Measurements from ENCODE around the gene SNX18. TPM values are rescaled to one million over a fixed set of nuclear protein-coding genes. Genes with fewer than 3 reads are reported as not detected.

The SNX18 gene
- total RNA-seq, 1 donor from 2014 or later = 17.9 TPM

GRCh38 chr5:54514291-54514690 is 3.3 kb upstream of the SNX18 start:
- Mint-ChIP-seq H3K27ac (peak overlapping the region; percentile 79), H3K9me3 (peaks cover under 1% of the 10 kb centered on the region), H3K4me1 (peaks cover 34% of the 10 kb centered on the region), H3K27me3 (ENCODE audit: insufficient read depth, low read depth) (peaks cover 6% of the 10 kb centered on the region), H3K4me3 (no peak overlapping the region), H3K36me3 (peaks cover 2% of the 10 kb centered on the region)
- no peak overlapping the region for H3K4me3 ChIP-seq
- TF ChIP-seq EZH2phosphoT487 (IDR thresholded peaks at IDR 0.05) = no peak
- TF ChIP-seq CTCF (IDR thresholded peaks at IDR 0.05) = no peak
- TF ChIP-seq EZH2 (IDR thresholded peaks at IDR 0.05) = no peak
- no peaks in the 10 kb centered on the region for H3K9me3 ChIP-seq (ENCODE audit: low read depth)
- H4K20me1 ChIP-seq (ENCODE audit: low read depth) = peaks cover 8% of the 10 kb centered on the region
- H3K4me2 ChIP-seq = no peak overlapping the region
- H3F3A ChIP-seq (ENCODE audit: low read depth) = peaks cover 11% of the 10 kb centered on the region
- H3K36me3 ChIP-seq = no peaks in the 10 kb centered on the region
- DNase-seq (ENCODE audit: low spot score) = peak; percentile 34
- H3K4me1 ChIP-seq = peaks cover 12% of the 10 kb centered on the region
- no peak overlapping the region for H2AFZ ChIP-seq (replicated peaks)
- no peak overlapping the region for H3K9ac ChIP-seq
- H3K27me3 ChIP-seq = peaks cover 7% of the 10 kb centered on the region
- H3K27ac ChIP-seq = no peak overlapping the region
- H3K79me2 ChIP-seq (ENCODE audit: low read depth) = peaks cover 14% of the 10 kb centered on the region

- no peak overlapping the region for H3K27ac ChIP-seq
- H3K79me2 ChIP-seq (ENCODE audit: low read depth) = peaks cover 20% of the 10 kb centered on the region
- H3K4me2 ChIP-seq = no peak overlapping the region
- peak overlapping the region; percentile 82 for H3K27ac Mint-ChIP-seq
- no peak overlapping the region for H2AFZ ChIP-seq (replicated peaks)
- no peak for DNase-seq (ENCODE audit: low spot score)
- no peak overlapping the region for H3K9ac ChIP-seq
- peaks cover 11% of the 10 kb centered on the region for H3F3A ChIP-seq (ENCODE audit: low read depth)
- H3K36me3 ChIP-seq = no peaks in the 10 kb centered on the region
- H3K4me3 Mint-ChIP-seq = peak overlapping the region; percentile 49
- H3K4me1 Mint-ChIP-seq = peaks cover 41% of the 10 kb centered on the region
- TF ChIP-seq EZH2 (IDR thresholded peaks at IDR 0.05) = no peak
- no peak for TF ChIP-seq EZH2phosphoT487 (IDR thresholded peaks at IDR 0.05)
- no peak for TF ChIP-seq CTCF (IDR thresholded peaks at IDR 0.05)
- H4K20me1 ChIP-seq (ENCODE audit: low read depth) = peaks cover 14% of the 10 kb centered on the region
- H3K4me1 ChIP-seq = peaks cover 16% of the 10 kb centered on the region
- H3K36me3 Mint-ChIP-seq = peaks cover 7% of the 10 kb centered on the region
- no peak overlapping the region for H3K4me3 ChIP-seq
- no peaks in the 10 kb centered on the region for H3K9me3 ChIP-seq (ENCODE audit: low read depth)
- H3K27me3 Mint-ChIP-seq (ENCODE audit: insufficient read depth, low read depth) = peaks cover 6% of the 10 kb centered on the region
- peaks cover 3% of the 10 kb centered on the region for H3K9me3 Mint-ChIP-seq
- H3K27me3 ChIP-seq = peaks cover 9% of the 10 kb centered on the region
These were observed 2.6 kb upstream of the SNX18 start for GRCh38 chr5:54514841-54515432.

- Mint-ChIP-seq H3K36me3 (peaks cover 8% of the 10 kb centered on the region), H3K4me1 (peaks cover 46% of the 10 kb centered on the region), H3K27me3 (ENCODE audit: insufficient read depth, low read depth) (peaks cover 6% of the 10 kb centered on the region), H3K9me3 (peaks cover 3% of the 10 kb centered on the region), H3K4me3 (no peak overlapping the region), H3K27ac (no peak overlapping the region)
- DNase-seq (ENCODE audit: low spot score) = no peak
- TF ChIP-seq CTCF (IDR thresholded peaks at IDR 0.05) = no peak
- no peak for TF ChIP-seq EZH2phosphoT487 (IDR thresholded peaks at IDR 0.05)
- TF ChIP-seq EZH2 (IDR thresholded peaks at IDR 0.05) = no peak
- Histone ChIP-seq H3K9me3 (ENCODE audit: low read depth) (no peaks in the 10 kb centered on the region), H3K27me3 (peaks cover 9% of the 10 kb centered on the region), H3K79me2 (ENCODE audit: low read depth) (peaks cover 27% of the 10 kb centered on the region), H3K9ac (no peak overlapping the region), H2AFZ (replicated peaks) (peak overlapping the region; percentile 11), H3K36me3 (no peaks in the 10 kb centered on the region), H3K4me3 (no peak overlapping the region), H3K4me2 (no peak overlapping the region), H4K20me1 (ENCODE audit: low read depth) (peaks cover 19% of the 10 kb centered on the region), H3K4me1 (peaks cover 18% of the 10 kb centered on the region), H3K27ac (no peak overlapping the region), H3F3A (ENCODE audit: low read depth) (peaks cover 11% of the 10 kb centered on the region)
These were observed 1.9 kb upstream of the SNX18 start for GRCh38 chr5:54515634-54516033.
